IMR-90 (cell line): ENCODE data around the gene WNT8B. TPM values are rescaled to one million over a fixed set of nuclear protein-coding genes. Genes with fewer than 3 reads are reported as not detected.

ENCODE experiments used
- ATAC-seq: fragments of 200-7000 bp; cut with Tn5 transposase; 2 replicates; pipeline ENCODE4 v1.9.1; 2020; ENCODE audit warnings: low read depth, mild to moderate bottlenecking, moderate library complexity
- BruUV-seq: library from RNA; stranded (reverse); fragments of 400-500 nt; replicated peaks from 2 replicates; lab custom pipeline; 2021; lab: Mats Ljungman, UMichigan
- CTCF ChIA-PET: fragments of 300-600 bp; formaldehyde crosslinking; extraction: SDS; loops from one replicate; lab custom pipeline; 2021; ENCODE audit warnings: antibody characterized with exemption; lab: Yijun Ruan, JAX
- POLR2A ChIA-PET: fragments of 300-600 bp; sonication (Branson Sonifier 250); formaldehyde crosslinking; loops from one replicate; lab custom pipeline; 2022; ENCODE audit warnings: antibody characterized with exemption; ENCODE audit not compliant: unreplicated experiment; lab: Charles Lee
- DNase-seq: peaks from one replicate; pipeline ENCODE4 v3.0.0; 2013
- H2AFZ ChIP-seq: replicated peaks from 2 replicates; pipeline ENCODE3; 2013; ENCODE audit warnings: low read length, mild to moderate bottlenecking; ENCODE audit not compliant: poor library complexity
- H2AK5ac ChIP-seq: 2 replicates; pipeline ENCODE4 v1.6.1; 2013; ENCODE audit warnings: low read depth, low read length, inconsistent platforms
- H2AK9ac ChIP-seq: replicated peaks from 2 replicates; pipeline ENCODE3; 2013; ENCODE audit warnings: mild to moderate bottlenecking, low read depth, low read length, moderate library complexity; ENCODE audit not compliant: poor library complexity
- H2BK120ac ChIP-seq: 2 replicates; pipeline ENCODE4 v1.6.1; 2013; ENCODE audit warnings: low read depth, low read length, inconsistent platforms
- H2BK15ac ChIP-seq: 3 replicates; pipeline ENCODE4 v1.6.1; 2013; ENCODE audit warnings: low read depth, low read length, inconsistent platforms
- H2BK20ac ChIP-seq: 2 replicates; pipeline ENCODE4 v1.6.1; 2013; ENCODE audit warnings: low read depth, mild to moderate bottlenecking, inconsistent platforms, low read length, moderate library complexity
- H2BK5ac ChIP-seq: 2 replicates; pipeline ENCODE4 v1.6.1; 2013; ENCODE audit warnings: mild to moderate bottlenecking, low read depth, low read length, inconsistent platforms; ENCODE audit not compliant: poor library complexity, severe bottlenecking
- H3K14ac ChIP-seq: replicated peaks from 2 replicates; pipeline ENCODE4 v1.6.1; 2013; ENCODE audit warnings: low read depth, low read length, inconsistent platforms
- H3K18ac ChIP-seq: 2 replicates; pipeline ENCODE4 v1.6.1; 2013; ENCODE audit warnings: low read depth, low read length, control low read depth
- H3K23ac ChIP-seq: 2 replicates; pipeline ENCODE4 v1.6.1; 2013; ENCODE audit warnings: low read depth, low read length, inconsistent platforms
- H3K27ac ChIP-seq: 2 replicates; pipeline ENCODE4 v1.5.1; 2013; ENCODE audit warnings: mild to moderate bottlenecking, control low read depth, low read length; ENCODE audit not compliant: insufficient read depth
- H3K27me3 ChIP-seq: 2 replicates; pipeline ENCODE4 v1.6.1; 2013; ENCODE audit warnings: low read length; ENCODE audit not compliant: control insufficient read depth, insufficient read depth
- H3K36me3 ChIP-seq: 2 replicates; pipeline ENCODE4 v1.6.1; 2013; ENCODE audit warnings: low read length, mixed read lengths; ENCODE audit not compliant: control insufficient read depth, insufficient read depth
- H3K4ac ChIP-seq: 2 replicates; pipeline ENCODE4 v1.6.1; 2013; ENCODE audit warnings: low read depth, low read length, inconsistent platforms
- H3K4me1 ChIP-seq: 2 replicates; pipeline ENCODE4 v1.6.1; 2013; ENCODE audit warnings: low read length, mixed read lengths; ENCODE audit not compliant: control insufficient read depth, insufficient read depth
- H3K4me2 ChIP-seq: 2 replicates; pipeline ENCODE4 v1.6.1; 2013; ENCODE audit warnings: low read depth, mild to moderate bottlenecking, control low read depth, low read length, moderate library complexity
- H3K4me3 ChIP-seq: 2 replicates; pipeline ENCODE4 v1.5.1; 2013; ENCODE audit warnings: low read depth, mild to moderate bottlenecking, control low read depth, low read length, moderate library complexity; ENCODE audit not compliant: insufficient read depth
- H3K56ac ChIP-seq: 2 replicates; pipeline ENCODE4 v1.6.1; 2013; ENCODE audit warnings: low read length, inconsistent platforms; ENCODE audit not compliant: insufficient read depth; ENCODE audit errors: extremely low read depth
- H3K79me1 ChIP-seq, 2 experiments: 2 replicates each; pipeline ENCODE4 v1.6.1; 2013; ENCODE audit warnings: low read length in 2 of 2, inconsistent platforms in 1 of 2, low read depth in 1 of 2
- H3K9ac ChIP-seq: 2 replicates; pipeline ENCODE4 v1.6.1; 2013; ENCODE audit warnings: low read depth, low read length, control low read depth
- H3K9me1 ChIP-seq: 2 replicates; pipeline ENCODE4 v1.6.1; 2013; ENCODE audit warnings: low read length, inconsistent platforms; ENCODE audit not compliant: insufficient read depth
- H3K9me3 ChIP-seq: 2 replicates; pipeline ENCODE4 v1.6.1; 2013; ENCODE audit warnings: low read length; ENCODE audit not compliant: control insufficient read depth, insufficient read depth
- H4K20me1 ChIP-seq: 2 replicates; pipeline ENCODE4 v1.6.1; 2013; ENCODE audit warnings: low read length, inconsistent platforms; ENCODE audit not compliant: insufficient read depth
- H4K5ac ChIP-seq: 2 replicates; pipeline ENCODE4 v1.6.1; 2013; ENCODE audit warnings: mild to moderate bottlenecking, low read depth, low read length, control low read depth
- H4K8ac ChIP-seq, 2 experiments: 2 replicates each; pipeline ENCODE4 v1.6.1; 2013; ENCODE audit warnings: low read depth in 2 of 2, low read length in 2 of 2, control low read depth in 1 of 2, inconsistent platforms in 1 of 2
- H4K91ac ChIP-seq: 2 replicates; pipeline ENCODE4 v1.6.1; 2013; ENCODE audit warnings: low read depth, low read length, inconsistent platforms; ENCODE audit not compliant: insufficient read depth
- BHLHE40 ChIP-seq: fragments of 150-350 bp; IDR thresholded peaks from 2 replicates; pipeline ENCODE4 v1.6.1; 2016; ENCODE audit warnings: mild to moderate bottlenecking, low read depth, low read length
- ELK1 ChIP-seq: fragments of 150-350 bp; IDR thresholded peaks from 2 replicates; pipeline ENCODE4 v1.6.1; 2016; ENCODE audit warnings: low read depth, mild to moderate bottlenecking, low read length, moderate library complexity, borderline replicate concordance
- MXI1 ChIP-seq: IDR thresholded peaks from 2 replicates; pipeline ENCODE4 v1.6.1; 2012; ENCODE audit warnings: low read depth, mild to moderate bottlenecking, low read length, moderate library complexity, borderline replicate concordance
- NFE2L2 ChIP-seq: fragments of 150-350 bp; IDR thresholded peaks from 2 replicates; pipeline ENCODE4 v1.6.1; 2016; ENCODE audit warnings: low read depth, mild to moderate bottlenecking, low read length
- RAD21 ChIP-seq: IDR thresholded peaks from 2 replicates; pipeline ENCODE4 v1.6.1; 2012; ENCODE audit warnings: low read length, improper control_type of control experiment
- RCOR1 ChIP-seq: IDR thresholded peaks from 2 replicates; pipeline ENCODE4 v1.6.1; 2012; ENCODE audit warnings: mild to moderate bottlenecking, low read length, improper control_type of control experiment; ENCODE audit not compliant: insufficient replicate concordance
- RFX5 ChIP-seq: IDR thresholded peaks from 2 replicates; pipeline ENCODE4 v1.8.0; 2012; ENCODE audit warnings: low read depth, mild to moderate bottlenecking, low read length, moderate library complexity
- SMC3 ChIP-seq: fragments of 150-350 bp; IDR thresholded peaks from 2 replicates; pipeline ENCODE4 v1.6.1; 2016; ENCODE audit warnings: low read depth, mild to moderate bottlenecking, antibody characterized with exemption, low read length, moderate library complexity
- USF2 ChIP-seq: fragments of 150-350 bp; IDR thresholded peaks from 2 replicates; pipeline ENCODE4 v1.6.1; 2017; ENCODE audit warnings: mild to moderate bottlenecking, antibody characterized with exemption, low read length, low read depth
- WGBS, 2 experiments: methylation state at CpG; one replicate each; pipeline versions ENCODE4 v1.1.5 to v1.1.7; 2013; ENCODE audit warnings: missing lambda C conversion rate in 2 of 2; ENCODE audit not compliant: insufficient read length in 1 of 2; ENCODE audit errors: extremely low coverage in 2 of 2; 5-methylcytosine and 5-hydroxymethylcytosine counted together
- dilution Hi-C: fragments of 300-500 bp; cut with HindIII; formaldehyde crosslinking; loops from one replicate; pipeline ENCODE4 v1.14.3; 2018; ENCODE audit warnings: low sequenced_read_pairs; ENCODE audit not compliant: unreplicated experiment
- in situ Hi-C: fragments of 300-500 bp; cut with MboI; formaldehyde crosslinking; loops from 3 replicates; pipeline ENCODE4 v1.14.3; 2019; ENCODE audit warnings: low sequenced_read_pairs, inconsistent platforms, mixed read lengths
- intact Hi-C: fragments of 100-400 bp; cut with micrococcal nuclease; formaldehyde crosslinking; loops from 2 replicates; pipeline ENCODE4 v1.10.0; 2022
- polyA plus RNA-seq, 3 experiments: library from polyadenylated mRNA; depleted of rRNA; stranded (reverse); fragments of >200 nt; gene quantifications; 2 replicates each; pipeline ENCODE4 v1.2.3, GENCODE V29; 2012; ENCODE audit warnings: low replicate concordance in 1 of 3
- total RNA-seq: library from RNA; depleted of rRNA; stranded (reverse); fragments of >200 nt; gene quantifications from 2 replicates; pipeline ENCODE4 v1.2.3, GENCODE V29; 2012

The WNT8B gene
- total and polyA plus RNA-seq, 2 of the 4 experiments (the other 2 are of a cell fraction), result 0.03 TPM; not detected in 1

DNA sequence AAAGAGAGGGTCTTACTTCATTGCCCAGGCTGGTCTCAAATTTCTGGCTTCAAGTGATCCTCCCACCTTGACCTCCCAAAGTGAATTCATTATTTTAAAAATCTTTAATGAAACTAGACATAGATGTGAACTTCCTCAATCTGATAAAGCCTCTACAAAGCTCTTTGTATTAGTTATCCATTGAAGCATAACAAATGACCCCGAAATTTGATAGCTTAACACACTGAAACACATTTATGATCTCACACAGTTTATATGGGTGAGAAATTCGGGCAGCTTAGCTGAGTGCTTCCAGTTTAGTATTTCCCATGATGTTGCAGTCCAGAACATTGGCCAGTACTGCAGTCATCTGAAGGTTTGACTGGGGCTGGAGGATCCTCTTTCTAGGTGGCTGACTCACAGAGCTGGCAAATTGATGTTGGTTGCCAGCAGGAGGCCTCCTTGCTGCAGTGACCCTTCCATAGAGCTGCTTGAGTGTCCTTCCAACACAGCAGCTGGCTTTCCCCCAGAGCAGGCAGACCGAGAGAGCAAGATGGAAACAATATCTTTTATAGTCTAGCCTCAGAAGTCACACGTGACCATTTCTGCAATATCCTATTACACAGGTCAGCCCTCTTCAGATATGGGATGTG is 16.6 kb upstream of the WNT8B start:
- H4K91ac ChIP-seq, result no peak overlapping the region
- dilution Hi-C loops (no loop called here), in situ Hi-C loops (no loop called here), intact Hi-C loops (no loop called here)
- no peak overlapping the region for H2BK20ac ChIP-seq
- peaks cover 6% of the 10 kb centered on the region for H3K27me3 ChIP-seq
- no peak overlapping the region for H2AFZ ChIP-seq
- ChIA-PET CTCF (interaction anchor here (0.6 kb wide), 1 partner anchor 82 kb away, joined by 4 read pairs; no protein-coding TSS in a partner anchor), POLR2A (no interaction called here)
- H3K14ac ChIP-seq, result no peak overlapping the region
- H3K27ac ChIP-seq, result no peak overlapping the region
- H3K18ac ChIP-seq, result no peak overlapping the region
- no peak overlapping the region for H3K9ac ChIP-seq
- WGBS, 2 experiments, result no CpG with 5 or more reads among the region's 4 CpGs
- H2BK5ac ChIP-seq, result no peak overlapping the region
- no peak overlapping the region for H3K56ac ChIP-seq
- no peak overlapping the region for H3K4me2 ChIP-seq
- H3K4me1 ChIP-seq, result no peaks in the 10 kb centered on the region
- H3K23ac ChIP-seq, result no peak overlapping the region
- ATAC-seq, result no peak
- no peak overlapping the region for H4K5ac ChIP-seq
- no peaks in the 10 kb centered on the region for H3K9me1 ChIP-seq
- H2AK5ac ChIP-seq, result no peak overlapping the region
- H2BK15ac ChIP-seq, result no peak overlapping the region
- no peak overlapping the region for H3K4ac ChIP-seq
- no peaks in the 10 kb centered on the region for H3K36me3 ChIP-seq
- H2AK9ac ChIP-seq, result no peak overlapping the region
- H4K8ac ChIP-seq, result no peak overlapping the region
- H2BK120ac ChIP-seq, result no peak overlapping the region
- BruUV-seq, result no TSS peak
- no peaks in the 10 kb centered on the region for H3K79me1 ChIP-seq
- TF ChIP-seq NFE2L2 (no peak), ELK1 (no peak), BHLHE40 (no peak), RAD21 (no peak), USF2 (no peak), RCOR1 (no peak), MXI1 (no peak), SMC3 (no peak), RFX5 (no peak)
- H4K20me1 ChIP-seq, result no peaks in the 10 kb centered on the region
- DNase-seq, result no peak
- H3K9me3 ChIP-seq, result peaks cover 3% of the 10 kb centered on the region
- H3K4me3 ChIP-seq, result no peak overlapping the region
